Measurements from ENCODE around the gene SS18L1. TPM values are rescaled to one million over a fixed set of nuclear protein-coding genes. Genes with fewer than 3 reads are reported as not detected.

SS18L1 gene
- total RNA-seq, 1 experiment from 2014 or later, result 28.1 TPM

DNA sequence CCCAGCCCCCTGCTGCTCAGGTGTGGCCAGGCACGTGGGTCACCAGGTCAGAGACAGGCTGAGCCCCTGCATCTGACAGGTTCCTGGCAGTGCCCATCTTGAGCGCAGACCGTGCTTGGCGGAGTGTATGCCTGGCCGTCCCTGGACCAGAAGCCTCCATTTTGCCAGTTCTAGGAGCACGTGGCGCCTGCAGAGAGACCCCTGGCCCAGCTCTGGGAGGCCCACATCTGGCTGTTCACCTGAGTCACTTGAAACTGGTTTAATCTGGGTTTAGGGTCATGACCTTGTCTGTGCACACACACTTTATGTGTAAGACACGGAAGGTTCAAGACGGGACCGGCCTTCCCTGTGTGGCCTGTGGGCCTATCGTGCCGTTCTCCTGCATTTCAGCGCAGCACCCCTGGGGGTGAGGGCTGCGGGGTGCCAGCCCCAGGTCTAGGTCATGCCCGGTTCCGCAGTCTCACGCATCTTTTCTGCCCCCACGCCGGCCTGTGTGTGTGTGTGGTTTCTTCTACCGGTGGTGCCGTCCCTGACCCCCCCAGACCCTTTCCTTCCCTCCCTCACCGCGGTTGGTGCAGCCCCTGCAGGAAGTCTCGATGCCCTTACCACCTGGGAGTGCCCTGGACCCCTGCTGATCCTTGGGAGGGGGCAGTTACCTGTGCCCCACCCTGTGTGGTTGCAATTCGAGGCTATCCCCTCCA, 14.0 kb downstream of the SS18L1 start:
- intact Hi-C loops (cut with micrococcal nuclease), result loop anchor here (1.0 kb wide), 1 partner anchor 146 kb away; no protein-coding TSS in a partner anchor
- no TSS peak for BruUV-seq (replicated peaks)
- POLR2A ChIA-PET, result no interaction called here

DNA sequence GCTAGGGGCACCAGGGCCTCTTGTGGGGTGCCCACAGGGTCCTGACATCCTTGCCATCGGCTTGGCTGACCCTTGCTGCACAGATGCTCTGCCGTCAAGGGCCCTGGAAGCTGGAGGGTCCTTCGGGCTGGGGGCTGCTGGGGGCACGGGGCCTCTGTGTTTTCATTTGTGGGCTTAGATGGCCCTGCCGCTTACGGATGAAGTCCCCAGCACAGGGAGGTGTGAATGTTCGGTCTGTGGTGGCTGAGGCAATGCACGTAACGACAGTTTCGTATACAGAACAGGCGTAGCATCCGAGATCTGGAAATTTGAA, 14.5 kb downstream of the SS18L1 start:
- Histone ChIP-seq H3K36me3 (ENCODE audit: control insufficient read depth in 1 of 2, insufficient read depth in 2 of 2, low read length in 2 of 2) (peaks cover 8 to 19% of the 10 kb centered on the region in 2 experiments; a peak in 2 of 4 replicates), H4K20me1 (ENCODE audit: insufficient read depth) (peaks cover 3% of the 10 kb centered on the region; the same call in 1 of the 2 replicates), H3K4me2 (ENCODE audit: low read length) (no peak overlapping the region), H3K9me3 (ENCODE audit: control insufficient read depth in 1 of 2, insufficient read depth in 1 of 2, low read depth in 1 of 2, low read length in 2 of 2) (no peaks in the 10 kb centered on the region), H2AFZ (ENCODE audit: low read depth, low read length, poor library complexity, severe bottlenecking) (no peak overlapping the region), H3K9ac (ENCODE audit: low read length) (no peak overlapping the region), H3K27me3 (ENCODE audit: insufficient read depth, low read length) (no peaks in the 10 kb centered on the region), H3K79me2 (ENCODE audit: insufficient read depth, low read length) (peaks cover 81% of the 10 kb centered on the region), H3K27ac (ENCODE audit: low read depth, low read length) (no peak overlapping the region), H3K4me3 (replicated peaks in 1 of 2; ENCODE audit: low read depth in 1 of 2, low read length in 2 of 2) (no peak overlapping the region), H3K9me2 (ENCODE audit: insufficient read depth) (no peaks in the 10 kb centered on the region), H3K4me1 (ENCODE audit: control insufficient read depth in 1 of 2, insufficient read depth in 2 of 2, low read length in 2 of 2) (peaks cover 50 to 72% of the 10 kb centered on the region in 2 experiments)
- no peak for DNase-seq (ENCODE audit: low read depth, low spot score)
- RAD21 ChIA-PET (ENCODE audit: low non-redundant PET in 1 of 2, low total read pairs in 2 of 2, uncharacterized antibody in 2 of 2, unreplicated experiment in 2 of 2), result no interaction called here
- POLR2A ChIA-PET, result no interaction called here
- no peak for ATAC-seq
- TF ChIP-seq CTCF (IDR thresholded peaks at IDR 0.05 in 2 of 3, conservative IDR thresholded peaks at IDR 0.05 in 1 of 3; ENCODE audit: borderline replicate concordance in 1 of 3, insufficient read depth in 1 of 3, low read depth in 2 of 3, low read length in 2 of 3) (no peak), EGR1 (IDR thresholded peaks at IDR 0.05; ENCODE audit: low read depth) (no peak), CBX3 (IDR thresholded peaks at IDR 0.05; ENCODE audit: low read depth) (no peak), EZH2 (IDR thresholded peaks at IDR 0.05) (no peak), ELF1 (IDR thresholded peaks at IDR 0.05; ENCODE audit: borderline replicate concordance, low read depth) (no peak), ZFX (IDR thresholded peaks at IDR 0.05) (no peak), YY1 (IDR thresholded peaks at IDR 0.05; ENCODE audit: extremely low read depth, insufficient replicate concordance, low read depth, low read length) (no peak)
- CTCF ChIA-PET, result no interaction called here
- BruUV-seq (replicated peaks), result no TSS peak
- intact Hi-C loops (cut with micrococcal nuclease), result no loop called here

More for the DNA sequence above, 14.0 kb downstream of the SS18L1 start:
- no peak for TF ChIP-seq POLR2A (IDR thresholded peaks at IDR 0.05; ENCODE audit: borderline replicate concordance, extremely low read depth, insufficient read depth, insufficient read length)
- Histone ChIP-seq H2AFZ (ENCODE audit: low read depth, low read length, poor library complexity, severe bottlenecking) (no peak overlapping the region), H3K27me3 (ENCODE audit: insufficient read depth, low read length) (no peaks in the 10 kb centered on the region), H3K9me2 (ENCODE audit: insufficient read depth) (no peaks in the 10 kb centered on the region), H3K36me3 (ENCODE audit: control insufficient read depth in 1 of 2, insufficient read depth in 2 of 2, low read length in 2 of 2) (peaks cover 5 to 24% of the 10 kb centered on the region in 2 experiments; a peak in 2 of 4 replicates), H3K4me2 (ENCODE audit: low read length) (peak overlapping the region; percentile 47), H3K79me2 (ENCODE audit: insufficient read depth, low read length) (peaks cover 86% of the 10 kb centered on the region), H3K4me1 (ENCODE audit: control insufficient read depth in 1 of 2, insufficient read depth in 2 of 2, low read length in 2 of 2) (peaks cover 50 to 72% of the 10 kb centered on the region in 2 experiments), H3K9ac (ENCODE audit: low read length) (no peak overlapping the region), H4K20me1 (ENCODE audit: insufficient read depth) (peaks cover 3% of the 10 kb centered on the region; the same call in 1 of the 2 replicates), H3K27ac (ENCODE audit: low read depth, low read length) (peak overlapping the region; percentile 28; the same call in 1 of the 2 replicates), H3K9me3 (ENCODE audit: control insufficient read depth in 1 of 2, insufficient read depth in 1 of 2, low read depth in 1 of 2, low read length in 2 of 2) (no peaks in the 10 kb centered on the region), H3K4me3 (replicated peaks in 1 of 2; ENCODE audit: low read depth in 1 of 2, low read length in 2 of 2) (no peak overlapping the region)
- ATAC-seq (no peak), DNase-seq (ENCODE audit: low read depth, low spot score) (no peak)
- CTCF ChIA-PET, result interaction anchor here (1.4 kb wide), 1 partner anchor 146 kb away, joined by 8 read pairs; no protein-coding TSS in a partner anchor
- RAD21 ChIA-PET (ENCODE audit: low non-redundant PET in 1 of 2, low total read pairs in 2 of 2, uncharacterized antibody in 2 of 2, unreplicated experiment in 2 of 2), result no interaction called here

All from HCT116 (cell line).